BLaER1 treated with 17β-estradiol and CSF1 and Interleukin-3, amounts not matched to agents 10 nM and 100 nM (cell line): ENCODE measurements around the gene PAPPA.

Experiments used
- H3K27ac ChIP-seq, 11 experiments: shearing (Covaris generic); formaldehyde crosslinking; 2 replicates each; pipeline ENCODE4 v1.8.1; 2022
- H3K27me3 ChIP-seq, 11 experiments: shearing (Covaris generic); formaldehyde crosslinking; 2 replicates each; pipeline ENCODE4 v1.8.1; 2022
- H3K36me3 ChIP-seq, 11 experiments: shearing (Covaris generic); formaldehyde crosslinking; 2 replicates each; pipeline ENCODE4 v1.8.1; 2022
- H3K4me1 ChIP-seq, 10 experiments: shearing (Covaris generic); formaldehyde crosslinking; 2 replicates each; pipeline ENCODE4 v1.8.1; 2022
- H3K4me2 ChIP-seq, 11 experiments: shearing (Covaris generic); formaldehyde crosslinking; 2 replicates each; pipeline ENCODE4 v1.8.1; 2022
- H3K4me3 ChIP-seq, 10 experiments: shearing (Covaris generic); formaldehyde crosslinking; 2 replicates each; pipeline ENCODE4 v1.8.1; 2022
- H3K9ac ChIP-seq, 11 experiments: shearing (Covaris generic); formaldehyde crosslinking; 2 replicates each; pipeline ENCODE4 v1.8.1; 2022
- H3K9me3 ChIP-seq, 11 experiments: shearing (Covaris generic); formaldehyde crosslinking; replicated peaks in 1 of 11; 2 replicates each; pipeline ENCODE4 v1.8.1; 2022
- H4K20me1 ChIP-seq, 11 experiments: shearing (Covaris generic); formaldehyde crosslinking; 2 replicates each; pipeline ENCODE4 v1.8.1; 2022
- Cebpa-rat ChIP-seq, 11 experiments: shearing (Covaris generic); IDR thresholded peaks; 2 replicates each; pipeline ENCODE4 v1.8.1; 2022

PAPPA gene

DNA sequence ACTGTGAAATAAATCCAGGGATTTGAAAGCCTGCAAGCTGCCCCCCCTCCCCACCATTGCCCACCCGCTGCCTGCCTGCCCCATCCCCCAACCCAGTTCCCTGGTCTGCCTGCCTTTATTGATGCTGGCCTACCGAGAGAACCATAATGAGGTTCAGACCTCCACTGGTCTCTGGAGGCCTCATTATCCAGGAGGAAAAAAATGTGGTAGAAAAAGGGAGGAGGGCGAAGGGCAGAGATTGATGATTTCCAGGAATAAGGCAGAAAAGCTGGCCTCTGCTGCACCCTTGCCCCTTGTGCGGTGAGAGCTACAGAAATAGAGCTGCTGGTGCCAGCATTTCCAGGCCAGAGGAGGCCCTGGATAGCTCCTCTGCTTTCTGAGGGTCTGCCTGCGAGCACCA, 216.1 kb downstream of the PAPPA start:
- H3K9me3 ChIP-seq: no peaks in the 10 kb centered on the region
- H3K9ac ChIP-seq: no peak overlapping the region
- H3K27me3 ChIP-seq: no peaks in the 10 kb centered on the region
- H3K36me3 ChIP-seq: no peaks in the 10 kb centered on the region
- no peak overlapping the region for H3K4me2 ChIP-seq
- H4K20me1 ChIP-seq: no peaks in the 10 kb centered on the region
- no peak overlapping the region for H3K27ac ChIP-seq
- H3K4me3 ChIP-seq: no peak overlapping the region
- TF ChIP-seq Cebpa-rat (IDR thresholded peaks at IDR 0.05): no peak
- no peaks in the 10 kb centered on the region; a peak in 1 of 20 replicates for H3K4me1 ChIP-seq

DNA sequence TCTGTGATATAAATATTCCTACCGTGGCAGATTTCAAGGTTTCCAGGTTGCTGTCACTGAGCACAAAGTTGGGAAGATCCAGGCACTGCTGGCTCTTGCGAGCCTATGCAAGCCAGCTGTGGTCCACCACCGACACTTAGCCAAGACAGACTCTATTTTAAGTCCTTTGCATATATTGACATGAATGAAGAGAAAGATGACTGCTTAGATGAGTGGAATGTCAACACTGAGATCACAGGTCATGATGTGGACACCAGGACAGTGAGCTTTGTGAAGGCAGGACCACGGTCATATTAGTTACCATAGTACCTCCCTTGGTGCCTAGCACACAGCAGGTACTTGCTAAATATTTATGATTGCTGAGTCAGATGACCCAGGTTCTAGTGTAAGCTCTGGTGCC, 217.0 kb downstream of the PAPPA start:
- Histone ChIP-seq H4K20me1 (no peaks in the 10 kb centered on the region), H3K4me3 (no peak overlapping the region), H3K36me3 (no peaks in the 10 kb centered on the region), H3K9me3 (no peaks in the 10 kb centered on the region), H3K4me2 (no peak overlapping the region), H3K27me3 (no peaks in the 10 kb centered on the region), H3K9ac (no peak overlapping the region), H3K4me1 (no peaks in the 10 kb centered on the region; a peak in 1 of 20 replicates), H3K27ac (no peak overlapping the region)
- TF ChIP-seq Cebpa-rat (IDR thresholded peaks at IDR 0.05): no peak

DNA sequence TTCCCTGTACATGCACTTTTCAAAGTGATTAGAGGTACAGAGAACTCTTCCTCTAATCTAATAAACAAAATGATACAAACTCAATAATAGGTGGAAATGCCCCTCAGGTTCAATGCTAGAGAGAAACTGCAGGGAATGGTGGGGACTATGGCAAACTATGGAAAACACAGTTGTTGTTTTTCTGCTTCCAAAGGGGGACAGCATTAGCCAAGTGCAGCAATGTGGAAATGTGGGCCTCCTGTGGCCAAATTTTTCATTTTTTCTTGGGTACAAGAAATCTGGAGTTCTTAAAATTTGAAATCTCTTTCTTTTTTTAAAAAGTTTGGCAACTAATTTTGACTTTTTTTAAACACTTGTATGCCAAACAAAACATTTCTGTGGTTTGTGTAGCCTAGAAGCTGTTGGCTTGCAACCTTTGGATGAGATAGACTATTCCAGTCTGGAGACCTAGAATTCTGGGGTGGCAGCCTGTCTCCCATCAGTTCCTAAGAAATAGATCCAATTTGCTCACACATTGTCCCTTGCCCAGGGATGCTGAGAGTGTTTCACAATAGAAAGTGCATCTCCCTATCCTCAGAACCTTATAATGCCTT, 218.6 kb downstream of the PAPPA start:
- H3K27me3 ChIP-seq: no peaks in the 10 kb centered on the region
- no peaks in the 10 kb centered on the region for H4K20me1 ChIP-seq
- no peak overlapping the region for H3K9ac ChIP-seq
- H3K9me3 ChIP-seq: no peaks in the 10 kb centered on the region
- no peak overlapping the region for H3K27ac ChIP-seq
- H3K4me2 ChIP-seq: no peak overlapping the region
- no peaks in the 10 kb centered on the region for H3K4me1 ChIP-seq
- H3K4me3 ChIP-seq: no peak overlapping the region
- H3K36me3 ChIP-seq: no peaks in the 10 kb centered on the region
- no peak for TF ChIP-seq Cebpa-rat (IDR thresholded peaks at IDR 0.05)

DNA sequence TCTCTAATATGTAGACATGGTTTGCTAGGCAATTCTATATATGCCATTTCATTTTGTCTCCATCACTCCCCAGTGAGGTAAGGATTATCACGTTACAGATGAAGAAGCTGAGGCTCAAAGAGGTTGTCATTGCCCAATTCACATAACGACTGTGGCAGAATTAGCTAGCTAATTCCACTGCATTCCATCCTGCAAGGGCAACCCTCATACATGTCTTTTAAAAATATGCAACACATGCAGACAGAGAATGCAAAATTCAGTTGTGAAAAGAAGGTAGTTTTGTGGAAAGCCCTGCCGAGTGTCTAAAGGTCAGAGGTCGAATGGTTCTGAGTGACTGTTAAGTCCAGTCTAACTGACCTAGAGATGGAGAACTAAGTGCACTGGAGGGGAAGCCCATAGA, 219.2 kb downstream of the PAPPA start:
- H3K27me3 ChIP-seq: no peaks in the 10 kb centered on the region
- no peak overlapping the region for H3K27ac ChIP-seq
- no peak overlapping the region for H3K9ac ChIP-seq
- no peak overlapping the region for H3K4me2 ChIP-seq
- H3K4me1 ChIP-seq: no peaks in the 10 kb centered on the region
- no peak overlapping the region for H3K4me3 ChIP-seq
- no peaks in the 10 kb centered on the region for H3K9me3 ChIP-seq
- H3K36me3 ChIP-seq: no peaks in the 10 kb centered on the region
- H4K20me1 ChIP-seq: no peaks in the 10 kb centered on the region
- no peak for TF ChIP-seq Cebpa-rat (IDR thresholded peaks at IDR 0.05)

DNA sequence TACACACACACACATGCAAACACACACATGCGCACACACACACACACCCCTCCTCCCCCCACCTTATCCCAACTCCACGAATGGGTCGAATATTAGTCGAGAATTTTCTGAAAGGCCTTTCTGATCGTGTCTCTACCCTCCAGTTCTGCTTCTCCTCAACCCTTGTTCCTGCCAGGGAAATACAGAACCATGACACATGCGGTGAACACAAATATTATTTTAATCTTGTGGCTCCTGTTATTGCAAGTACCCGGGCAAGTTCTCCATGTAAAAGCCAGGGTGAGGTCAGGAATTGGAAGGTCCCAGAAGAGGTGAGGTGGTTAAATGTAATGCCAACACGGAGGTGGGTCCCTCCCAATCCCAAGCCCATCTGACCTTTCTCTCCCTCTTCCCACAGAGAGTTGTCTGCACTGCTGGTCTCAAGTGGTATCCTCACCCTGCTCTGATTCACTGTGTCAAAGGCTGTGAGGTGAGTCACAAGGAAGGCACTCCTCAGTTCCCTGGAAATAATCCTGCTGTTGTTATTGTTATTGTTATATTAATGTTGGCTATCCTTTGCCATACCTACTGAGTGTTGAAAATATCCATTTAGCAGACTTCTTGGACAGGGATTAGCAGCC, 223.7 kb downstream of the PAPPA start:
- Histone ChIP-seq H3K27ac (no peak overlapping the region), H3K4me1 (peaks cover 0 to 20% (median 10%) of the 10 kb centered on the region in 10 experiments; a peak in 14 of 20 replicates), H3K36me3 (no peaks in the 10 kb centered on the region), H3K9me3 (no peaks in the 10 kb centered on the region), H3K4me3 (no peak overlapping the region), H3K9ac (no peak overlapping the region), H4K20me1 (no peaks in the 10 kb centered on the region), H3K4me2 (no peak overlapping the region), H3K27me3 (no peaks in the 10 kb centered on the region)
- TF ChIP-seq Cebpa-rat (IDR thresholded peaks at IDR 0.05): no peak

DNA sequence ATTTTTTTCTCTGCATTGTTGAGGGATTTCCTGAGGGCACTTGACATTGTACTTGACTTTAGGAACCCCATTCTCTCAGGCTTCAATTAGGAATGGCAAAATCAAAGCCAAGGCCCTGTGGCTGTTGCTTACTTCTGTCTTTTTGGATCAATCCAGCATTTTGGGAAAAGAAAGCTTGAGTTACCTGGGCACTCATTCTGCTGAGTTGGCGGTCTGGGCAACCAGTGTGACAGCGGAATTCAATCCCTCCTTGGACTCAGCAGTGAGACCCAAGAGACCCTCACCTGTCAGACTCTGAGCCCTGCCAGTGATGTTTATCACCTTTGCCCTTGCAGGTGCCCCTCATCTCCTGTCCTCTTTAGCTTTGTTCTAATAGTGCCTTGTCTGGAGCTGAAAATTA, 225.3 kb downstream of the PAPPA start:
- Histone ChIP-seq H3K9me3 (no peaks in the 10 kb centered on the region), H3K4me3 (no peak overlapping the region), H3K9ac (no peak overlapping the region), H3K4me1 (peaks cover 8 to 35% (median 25%) of the 10 kb centered on the region in 10 experiments; a peak in 19 of 20 replicates), H3K27me3 (no peaks in the 10 kb centered on the region), H3K27ac (no peak overlapping the region), H3K4me2 (no peak overlapping the region), H4K20me1 (no peaks in the 10 kb centered on the region), H3K36me3 (no peaks in the 10 kb centered on the region)
- no peak for TF ChIP-seq Cebpa-rat (IDR thresholded peaks at IDR 0.05)

DNA sequence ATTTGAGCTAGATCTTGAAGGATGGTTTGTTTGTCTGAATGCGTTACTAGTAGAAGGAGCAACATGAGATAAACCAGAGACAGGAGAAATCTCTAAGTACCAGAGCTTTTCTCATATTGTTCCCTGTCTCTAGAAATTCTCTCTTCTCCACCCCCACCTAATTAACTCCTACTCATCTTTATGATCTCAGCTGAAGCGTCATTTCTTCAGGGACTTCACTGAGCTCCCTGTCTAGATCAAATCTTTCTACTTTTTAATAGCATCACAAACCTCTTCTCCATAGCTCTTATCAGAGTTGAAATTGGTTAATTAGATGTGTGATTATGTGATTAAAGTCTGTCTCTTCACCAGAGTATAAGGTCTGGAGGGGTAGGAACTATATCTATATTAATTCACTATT, 226.2 kb downstream of the PAPPA start:
- no peak overlapping the region for H3K4me3 ChIP-seq
- no peaks in the 10 kb centered on the region for H3K9me3 ChIP-seq
- no peak overlapping the region for H3K9ac ChIP-seq
- TF ChIP-seq Cebpa-rat (IDR thresholded peaks at IDR 0.05): no peak
- H3K4me2 ChIP-seq: no peak overlapping the region
- peaks cover 8 to 39% (median 25%) of the 10 kb centered on the region in 10 experiments; a peak in 19 of 20 replicates for H3K4me1 ChIP-seq
- no peak overlapping the region for H3K27ac ChIP-seq
- no peaks in the 10 kb centered on the region for H3K27me3 ChIP-seq
- H3K36me3 ChIP-seq: no peaks in the 10 kb centered on the region
- H4K20me1 ChIP-seq: no peaks in the 10 kb centered on the region

DNA sequence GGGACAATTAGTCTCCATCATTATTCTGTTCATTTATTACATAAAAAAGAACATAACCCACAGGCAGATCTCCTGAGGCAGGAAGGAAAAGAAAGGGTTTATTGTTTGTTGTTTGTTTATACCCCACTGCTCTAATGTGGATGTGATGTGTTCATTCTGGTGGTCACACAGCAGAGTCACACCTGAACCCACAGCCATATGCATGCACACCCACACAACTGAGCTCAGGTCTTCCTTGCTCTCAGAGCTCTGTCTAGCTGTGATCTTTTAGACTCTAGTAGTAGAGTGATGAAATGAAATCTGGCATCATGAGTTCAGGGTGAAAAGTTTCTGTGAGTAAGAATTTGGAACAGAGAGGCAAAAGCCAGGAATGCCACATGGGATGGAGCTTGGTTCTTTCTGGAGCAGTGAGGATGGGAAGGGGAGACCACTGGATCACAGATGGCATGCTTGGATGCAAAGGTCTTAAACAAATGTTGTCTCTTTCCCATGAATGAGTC, 227.0 kb downstream of the PAPPA start:
- Histone ChIP-seq H3K4me2 (peak overlapping the region in 6 of 11 experiments; percentile 5 to 70 (median 32); a peak in 7 of 22 replicates), H4K20me1 (no peaks in the 10 kb centered on the region), H3K36me3 (no peaks in the 10 kb centered on the region), H3K27me3 (no peaks in the 10 kb centered on the region), H3K9ac (no peak overlapping the region), H3K4me3 (no peak overlapping the region), H3K9me3 (no peaks in the 10 kb centered on the region), H3K4me1 (peaks cover 8 to 39% (median 25%) of the 10 kb centered on the region in 10 experiments; a peak in 19 of 20 replicates), H3K27ac (no peak overlapping the region)
- TF ChIP-seq Cebpa-rat (IDR thresholded peaks at IDR 0.05): no peak

DNA sequence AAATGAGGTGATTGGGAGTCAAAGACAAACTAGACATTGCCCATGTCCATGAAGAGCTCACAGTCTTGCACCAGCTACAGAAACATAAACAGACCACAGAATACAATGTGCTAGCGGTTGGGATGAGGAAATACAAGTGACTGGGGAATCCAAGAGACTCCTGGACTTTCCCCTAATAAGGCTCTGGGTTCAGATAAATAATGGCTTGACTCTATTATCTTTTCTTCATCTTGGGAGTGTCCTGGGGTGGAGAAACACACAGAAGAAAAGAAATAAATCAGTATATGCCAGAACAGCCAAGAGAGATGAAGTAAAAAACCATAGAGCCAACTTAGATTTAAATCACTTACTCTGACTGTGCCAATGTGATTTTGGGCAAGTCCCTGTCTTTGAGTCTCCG, 227.8 kb downstream of the PAPPA start:
- peaks cover 8 to 39% (median 25%) of the 10 kb centered on the region in 10 experiments; a peak in 19 of 20 replicates for H3K4me1 ChIP-seq
- TF ChIP-seq Cebpa-rat (IDR thresholded peaks at IDR 0.05): no peak
- H3K27ac ChIP-seq: no peak overlapping the region
- H3K4me3 ChIP-seq: no peak overlapping the region
- H3K27me3 ChIP-seq: no peaks in the 10 kb centered on the region
- H3K9me3 ChIP-seq: no peaks in the 10 kb centered on the region
- H3K4me2 ChIP-seq: peak overlapping the region in 6 of 11 experiments; percentile 5 to 70 (median 34); a peak in 8 of 22 replicates
- H3K36me3 ChIP-seq: no peaks in the 10 kb centered on the region
- H4K20me1 ChIP-seq: no peaks in the 10 kb centered on the region
- no peak overlapping the region for H3K9ac ChIP-seq

DNA sequence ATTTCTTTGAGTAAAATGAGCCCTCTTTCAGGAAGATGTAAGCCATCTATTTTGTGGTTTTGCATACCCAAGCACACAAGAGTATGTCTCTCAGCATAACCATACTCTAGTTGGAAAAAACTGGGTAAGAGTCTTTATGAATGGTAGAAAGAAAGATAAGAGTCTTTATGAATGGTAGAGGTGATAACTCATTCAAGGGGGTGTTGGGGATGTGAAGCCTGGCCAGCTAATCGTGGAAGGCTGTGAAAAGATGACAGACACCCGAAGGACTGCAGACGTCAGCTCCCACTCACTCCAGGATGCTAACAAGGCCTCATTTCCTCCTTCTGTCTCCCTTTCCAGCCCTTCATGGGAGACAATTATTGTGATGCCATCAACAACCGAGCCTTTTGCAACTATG, 228.5 kb downstream of the PAPPA start:
- Histone ChIP-seq H3K27me3 (no peaks in the 10 kb centered on the region), H3K4me2 (peak overlapping the region in 9 of 11 experiments; percentile 20 to 70 (median 55); a peak in 15 of 22 replicates), H3K4me1 (peaks cover 8 to 39% (median 25%) of the 10 kb centered on the region in 10 experiments; a peak in 19 of 20 replicates), H4K20me1 (no peaks in the 10 kb centered on the region), H3K4me3 (no peak overlapping the region), H3K9me3 (no peaks in the 10 kb centered on the region), H3K27ac (no peak overlapping the region), H3K36me3 (no peaks in the 10 kb centered on the region), H3K9ac (no peak overlapping the region)
- no peak for TF ChIP-seq Cebpa-rat (IDR thresholded peaks at IDR 0.05)
